PC-3 (cell line): Measurements from ENCODE around the gene KRTCAP2.

ENCODE experiments used
- EZH2 ChIP-seq: fragments of 300-600 bp; sonication (generic); IDR thresholded peaks from one replicate; pipeline ENCODE4 v1.6.1; 2017; ENCODE audit warnings: antibody characterized with exemption, mild to moderate bottlenecking, low read length; ENCODE audit not compliant: unreplicated experiment
- TF ChIP-seq, protein P1 (sequence below): fragments of 300-600 bp; sonication (generic); conservative IDR thresholded peaks from 2 replicates; pipeline ENCODE4 v1.5.1; 2017; ENCODE audit warnings: antibody characterized with exemption, low read depth, mild to moderate bottlenecking, low read length

DNA sequence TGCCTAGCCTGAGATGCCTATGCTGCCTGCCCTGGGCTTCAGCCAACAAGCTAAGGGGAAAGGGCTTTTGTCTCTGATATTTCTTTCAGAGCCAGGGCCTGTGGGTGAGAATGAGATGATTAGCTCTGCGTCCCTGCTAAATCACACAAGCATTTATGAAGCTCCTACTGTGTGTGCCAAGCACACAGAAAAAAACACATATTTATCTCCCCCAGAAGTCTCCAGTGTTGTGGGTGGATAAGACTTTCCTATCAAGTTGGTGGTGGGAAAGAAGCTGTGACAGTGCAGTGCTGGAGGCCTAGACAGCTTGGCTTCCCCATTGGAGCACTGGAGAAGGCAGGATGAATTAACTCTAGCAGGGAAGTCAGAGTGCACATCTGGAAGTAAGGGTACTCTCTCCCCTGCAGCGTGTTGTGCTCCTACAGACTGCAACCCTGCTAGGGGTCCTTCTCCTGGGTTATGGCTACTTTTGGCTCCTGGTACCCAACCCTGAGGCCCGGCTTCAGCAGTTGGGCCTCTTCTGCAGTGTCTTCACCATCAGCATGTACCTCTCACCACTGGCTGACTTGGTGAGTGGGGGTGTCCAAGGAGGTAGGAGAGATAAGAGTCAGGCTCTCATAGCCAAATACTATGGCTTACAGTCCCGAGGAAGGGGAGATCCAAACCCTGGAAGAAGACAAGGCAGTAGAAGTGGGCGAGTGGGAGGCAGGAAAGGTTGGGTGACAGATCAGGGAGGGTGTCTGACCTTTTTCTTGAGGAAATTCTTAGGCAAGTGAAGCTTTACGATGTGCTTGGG is 35.8 kb downstream of the KRTCAP2 start:
- TF ChIP-seq, protein P1, sequence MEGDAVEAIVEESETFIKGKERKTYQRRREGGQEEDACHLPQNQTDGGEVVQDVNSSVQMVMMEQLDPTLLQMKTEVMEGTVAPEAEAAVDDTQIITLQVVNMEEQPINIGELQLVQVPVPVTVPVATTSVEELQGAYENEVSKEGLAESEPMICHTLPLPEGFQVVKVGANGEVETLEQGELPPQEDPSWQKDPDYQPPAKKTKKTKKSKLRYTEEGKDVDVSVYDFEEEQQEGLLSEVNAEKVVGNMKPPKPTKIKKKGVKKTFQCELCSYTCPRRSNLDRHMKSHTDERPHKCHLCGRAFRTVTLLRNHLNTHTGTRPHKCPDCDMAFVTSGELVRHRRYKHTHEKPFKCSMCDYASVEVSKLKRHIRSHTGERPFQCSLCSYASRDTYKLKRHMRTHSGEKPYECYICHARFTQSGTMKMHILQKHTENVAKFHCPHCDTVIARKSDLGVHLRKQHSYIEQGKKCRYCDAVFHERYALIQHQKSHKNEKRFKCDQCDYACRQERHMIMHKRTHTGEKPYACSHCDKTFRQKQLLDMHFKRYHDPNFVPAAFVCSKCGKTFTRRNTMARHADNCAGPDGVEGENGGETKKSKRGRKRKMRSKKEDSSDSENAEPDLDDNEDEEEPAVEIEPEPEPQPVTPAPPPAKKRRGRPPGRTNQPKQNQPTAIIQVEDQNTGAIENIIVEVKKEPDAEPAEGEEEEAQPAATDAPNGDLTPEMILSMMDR = no peak
- TF ChIP-seq EZH2 = no peak
